Activated naive CD4-positive, alpha-beta T cell treated with anti-CD3 and anti-CD28 coated beads, Interleukin-2, amount 50 U/mL, for 72 hours (primary cell): Measurements from ENCODE around the gene GRIN3B. TPM values are rescaled to one million over a fixed set of nuclear protein-coding genes. Genes with fewer than 3 reads are reported as not detected.

Source experiments
- ATAC-seq, 2 donors: fragments of 150-1000 bp; cut with Tn5 transposase; 2 replicates each; pipeline ENCODE4 v1.10.0; 2021; ENCODE audit warnings: mild to moderate bottlenecking in 2 of 2, moderate library complexity in 2 of 2
- DNase-seq, 2 donors: peaks; one replicate each; pipeline ENCODE4 v3.0.0; 2021 to 2022; ENCODE audit warnings: low spot score in 2 of 2
- H3K27ac Mint-ChIP-seq, 2 donors: one replicate each; pipeline ENCODE4 v1.8.0; 2022; ENCODE audit warnings: mild to moderate bottlenecking in 2 of 2, mixed read lengths in 2 of 2
- H3K36me3 Mint-ChIP-seq, 2 donors: one replicate each; pipeline ENCODE4 v1.8.0; 2022; ENCODE audit warnings: mixed read lengths in 2 of 2
- H3K9me3 Mint-ChIP-seq, 2 donors: one replicate each; pipeline ENCODE4 v1.8.0; 2022; ENCODE audit warnings: mixed read lengths in 2 of 2
- total RNA-seq, 2 donors: library from RNA; stranded (reverse); gene quantifications; one replicate each; pipeline ENCODE4 v1.2.3, GENCODE V29; 2022

GRIN3B gene
- total RNA-seq, 2 donors from 2014 or later, result 0.07 to 0.19 TPM

DNA sequence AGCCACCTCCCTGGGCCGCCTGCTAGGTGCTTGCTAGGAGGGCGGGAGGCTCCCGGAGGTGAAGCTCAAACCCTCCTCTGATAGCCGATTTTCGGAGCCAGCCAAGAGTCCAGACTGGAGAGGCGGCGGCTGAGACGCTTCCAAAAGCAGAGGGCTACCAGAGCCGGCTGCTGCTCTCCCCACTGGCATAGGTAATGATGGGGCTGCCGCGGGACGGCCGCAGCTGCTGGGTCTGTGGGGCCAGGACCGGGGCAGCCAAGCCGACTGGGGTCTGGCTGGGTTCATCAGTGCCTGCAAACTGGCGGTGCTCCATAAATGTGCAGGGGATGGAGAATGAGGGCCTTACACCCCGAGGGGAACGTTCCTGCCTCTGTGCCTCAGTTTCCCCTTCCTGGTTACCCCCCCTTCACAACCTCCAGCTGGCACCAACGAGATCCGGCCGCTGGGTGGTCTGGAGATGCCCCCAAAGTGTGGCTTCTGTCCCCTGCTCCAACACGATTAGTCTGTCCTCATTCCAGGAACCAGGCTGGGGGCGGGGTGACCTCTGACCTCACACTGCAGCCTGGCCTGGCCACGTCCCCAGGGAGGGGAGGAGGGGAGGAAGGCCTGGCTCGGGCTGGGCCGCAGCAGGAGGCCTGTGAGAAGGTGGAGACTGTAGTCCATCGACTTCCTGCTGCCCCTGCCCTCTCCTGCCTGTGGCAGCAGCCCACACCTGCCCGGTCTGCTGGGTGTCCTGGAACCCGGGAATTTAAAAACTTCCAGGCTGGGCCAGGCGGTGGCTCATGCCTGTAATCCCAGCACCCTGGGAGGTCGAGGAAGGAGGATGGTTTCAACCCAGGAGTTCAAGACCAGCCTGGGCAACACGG lies 19.9 kb upstream of the GRIN3B start:
- Mint-ChIP-seq H3K9me3 (no peaks in the 10 kb centered on the region), H3K27ac (no peak overlapping the region), H3K36me3 (peaks cover 5% of the 10 kb centered on the region in 2 donors)
- no peak for DNase-seq
- ATAC-seq, result no peak

DNA sequence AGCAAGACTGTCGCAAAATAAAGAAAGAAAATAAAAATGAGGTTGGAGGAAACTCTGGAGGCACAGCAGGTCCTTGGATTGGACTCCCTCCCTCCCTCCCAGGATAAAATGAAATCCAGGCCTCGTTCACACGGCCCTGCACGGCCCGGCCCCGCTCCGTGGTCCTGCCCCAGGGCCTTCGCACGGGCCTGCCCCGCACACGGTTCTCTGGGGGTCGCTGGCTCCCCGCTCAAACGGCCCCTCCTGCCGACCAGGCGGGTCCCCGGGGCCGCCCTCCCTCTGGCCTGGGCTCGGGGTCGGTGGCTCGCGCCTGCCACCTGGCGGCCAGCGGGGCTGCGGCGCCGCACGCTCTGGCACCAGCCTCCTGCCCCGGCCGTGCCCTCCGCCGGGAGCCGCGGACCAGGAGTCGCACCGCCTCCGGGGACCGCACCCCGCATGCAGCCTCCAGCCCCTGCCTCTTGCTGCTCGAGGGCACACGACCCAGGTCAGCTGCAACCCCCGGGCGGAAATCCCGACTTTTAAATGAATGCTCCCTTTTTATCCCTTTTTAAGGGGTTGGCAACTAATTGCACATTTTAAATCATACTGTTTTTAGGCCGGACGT lies 17.6 kb upstream of the GRIN3B start:
- Mint-ChIP-seq H3K36me3 (peaks cover 5 to 10% of the 10 kb centered on the region in 2 donors), H3K9me3 (no peaks in the 10 kb centered on the region), H3K27ac (no peak overlapping the region)
- peak; percentile 83 to 91 for DNase-seq
- peak; percentile 87 to 89 for ATAC-seq

DNA sequence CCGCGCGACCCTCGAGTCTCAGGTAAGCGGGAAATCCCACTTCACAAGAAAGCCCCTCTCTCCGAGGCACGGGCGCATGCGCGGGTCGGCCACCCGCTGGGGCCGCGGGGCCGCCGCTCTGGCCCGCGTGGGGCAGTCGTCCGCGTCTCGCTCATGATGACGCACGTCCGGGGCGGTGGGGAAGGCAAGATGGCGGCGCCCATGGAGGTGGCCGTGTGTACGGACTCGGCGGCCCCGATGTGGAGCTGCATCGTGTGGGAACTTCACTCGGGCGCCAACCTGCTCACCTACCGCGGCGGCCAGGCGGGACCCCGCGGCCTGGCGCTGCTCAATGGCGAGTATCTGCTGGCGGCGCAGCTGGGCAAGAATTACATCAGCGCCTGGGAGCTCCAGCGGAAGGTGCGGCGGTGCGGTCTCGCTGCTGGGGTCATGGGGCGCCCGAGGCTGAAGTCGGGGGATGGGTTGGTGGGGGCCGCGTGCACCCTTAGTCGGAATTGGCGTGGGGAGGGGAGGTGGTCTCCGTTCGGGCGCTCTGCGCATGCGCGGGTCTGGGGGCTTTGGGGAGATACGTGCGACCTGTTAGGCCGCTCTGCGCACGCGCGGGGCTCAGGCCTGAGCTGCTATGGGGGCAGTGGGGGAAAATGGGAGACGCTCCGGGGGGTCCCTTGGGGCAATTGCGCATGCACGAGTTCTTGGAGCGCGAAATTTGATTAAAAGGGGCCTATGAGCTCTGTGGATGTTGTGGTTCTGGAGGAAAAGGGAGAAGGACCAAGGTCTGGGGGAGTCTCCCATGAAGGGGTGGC lies 15.9 kb upstream of the GRIN3B start, which contains the start of gene WDR18:
WDR18 (plus strand) TSS at position 181 of the 803 bp plus-strand sequence; CDS start at position 190, 9 bp downstream.
- Mint-ChIP-seq H3K27ac (peak within 1 kb of the TSS; percentile 82 to 97), H3K9me3 (no peaks in the 10 kb centered on the region), H3K36me3 (peaks cover 5 to 10% of the 10 kb centered on the region in 2 donors)
- ATAC-seq, result peak; percentile 89 to 93
- DNase-seq, result peak; percentile 90 to 92

DNA sequence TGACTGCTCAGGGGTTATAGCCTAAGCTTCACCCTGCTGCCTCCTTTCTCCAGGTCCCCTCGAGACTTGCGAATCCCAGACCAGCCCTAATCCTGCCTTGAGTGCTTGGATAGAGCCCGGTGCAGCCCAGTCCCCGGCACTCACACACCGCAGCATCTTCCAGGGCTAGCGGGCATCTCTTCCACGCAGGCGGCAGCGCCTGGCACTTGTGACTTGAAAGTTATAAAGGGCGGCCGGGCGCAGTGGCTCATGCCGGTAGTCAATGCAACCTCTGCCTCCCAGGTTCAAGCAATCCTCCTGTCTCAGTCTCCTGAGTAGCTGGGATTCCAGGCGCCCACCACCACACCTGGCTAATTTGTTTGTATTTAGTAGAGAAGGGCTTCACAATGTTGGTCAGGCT lies 14.1 kb upstream of the GRIN3B start:
- no peak for ATAC-seq
- Mint-ChIP-seq H3K27ac (no peak overlapping the region), H3K9me3 (no peaks in the 10 kb centered on the region), H3K36me3 (peaks cover 5 to 10% of the 10 kb centered on the region in 2 donors)
- DNase-seq, result no peak

DNA sequence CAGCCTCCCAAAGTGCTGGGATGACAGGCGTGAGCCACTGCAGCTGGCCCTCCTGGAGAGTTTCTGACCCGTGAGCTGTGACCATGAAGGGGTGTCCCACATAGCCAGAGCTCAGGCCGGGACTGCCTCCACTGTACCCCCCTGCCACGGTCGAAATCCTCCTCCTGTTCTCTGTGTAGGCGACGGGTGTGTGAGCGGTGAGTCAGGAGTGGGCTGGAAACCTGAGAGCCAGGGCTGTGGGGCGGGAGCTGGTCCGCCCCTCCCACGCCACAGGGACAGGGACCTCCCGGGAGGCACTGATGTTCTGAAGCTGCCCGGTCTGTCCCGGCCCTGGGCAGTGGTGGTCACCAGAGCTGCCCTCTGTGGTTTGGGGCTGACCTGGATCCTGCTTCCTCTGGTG lies 12.1 kb upstream of the GRIN3B start:
- no peak for ATAC-seq
- H3K9me3 Mint-ChIP-seq, result no peaks in the 10 kb centered on the region
- peak overlapping the region in 1 of 2 donors; percentile 89 for H3K27ac Mint-ChIP-seq
- DNase-seq, result no peak
- peaks cover 5 to 10% of the 10 kb centered on the region in 2 donors for H3K36me3 Mint-ChIP-seq

DNA sequence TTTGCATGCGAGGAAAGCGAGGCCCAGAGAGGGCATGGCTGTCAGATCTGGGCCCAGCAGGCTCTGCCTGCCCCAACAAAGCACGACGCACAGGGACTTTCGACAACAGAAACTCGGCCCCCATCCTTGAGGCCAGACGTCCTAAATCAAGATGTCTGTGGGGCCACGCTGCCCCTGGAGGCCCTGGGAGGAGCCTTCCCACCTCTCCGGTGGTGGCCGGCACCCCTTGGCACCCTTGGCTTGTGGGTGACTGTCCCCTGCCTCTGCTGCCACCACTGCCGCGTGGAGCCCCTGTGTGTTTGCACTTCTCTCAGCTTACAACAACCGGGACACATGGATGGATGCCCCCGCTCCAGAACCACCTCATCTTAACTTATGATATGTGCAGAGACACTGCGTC lies 11.7 kb upstream of the GRIN3B start:
- H3K36me3 Mint-ChIP-seq, result peaks cover 5 to 10% of the 10 kb centered on the region in 2 donors

DNA sequence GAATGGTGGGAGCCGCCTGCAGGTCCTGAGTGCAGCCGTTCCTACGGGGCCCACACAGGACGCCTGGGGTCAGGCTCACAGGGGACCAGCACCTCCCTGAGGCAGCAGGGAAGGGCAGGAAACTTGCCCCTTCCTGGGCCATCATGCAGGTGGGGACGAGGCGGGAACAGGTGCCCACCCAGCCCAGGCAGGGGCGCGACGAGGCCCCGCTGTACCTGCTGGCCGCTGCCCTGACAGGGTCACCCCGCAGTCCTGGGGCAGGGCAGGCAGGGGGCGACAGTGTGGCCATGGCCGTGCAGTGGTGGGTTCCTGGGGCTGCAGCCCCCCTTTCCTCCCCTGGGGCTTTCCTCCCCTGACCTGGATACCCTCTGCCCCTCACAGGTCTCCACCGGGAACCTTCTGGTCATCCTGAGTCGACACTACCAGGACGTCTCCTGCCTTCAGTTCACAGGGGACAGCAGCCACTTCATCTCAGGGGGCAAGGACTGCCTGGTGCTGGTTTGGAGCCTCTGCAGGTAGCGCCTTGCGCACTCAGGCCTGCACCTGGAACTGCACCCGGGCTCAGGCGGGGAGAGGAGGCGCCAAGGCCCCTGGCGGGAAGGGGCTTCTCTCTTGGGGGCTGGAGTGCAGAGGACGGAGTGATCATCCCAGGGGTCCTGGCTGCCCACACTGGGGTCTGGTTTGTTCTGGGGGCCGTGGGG lies 10.7 kb upstream of the GRIN3B start:
- Mint-ChIP-seq H3K27ac (no peak overlapping the region), H3K9me3 (no peaks in the 10 kb centered on the region), H3K36me3 (peaks cover 0 to 5% of the 10 kb centered on the region in 2 donors)
- ATAC-seq, result no peak
- peak in 1 of 2 donors; percentile 55 for DNase-seq

More for the DNA sequence above, 11.7 kb upstream of the GRIN3B start:
- Mint-ChIP-seq H3K27ac (no peak overlapping the region), H3K9me3 (no peaks in the 10 kb centered on the region)
- ATAC-seq, result no peak
- peak in 1 of 2 donors; percentile 56 for DNase-seq

DNA sequence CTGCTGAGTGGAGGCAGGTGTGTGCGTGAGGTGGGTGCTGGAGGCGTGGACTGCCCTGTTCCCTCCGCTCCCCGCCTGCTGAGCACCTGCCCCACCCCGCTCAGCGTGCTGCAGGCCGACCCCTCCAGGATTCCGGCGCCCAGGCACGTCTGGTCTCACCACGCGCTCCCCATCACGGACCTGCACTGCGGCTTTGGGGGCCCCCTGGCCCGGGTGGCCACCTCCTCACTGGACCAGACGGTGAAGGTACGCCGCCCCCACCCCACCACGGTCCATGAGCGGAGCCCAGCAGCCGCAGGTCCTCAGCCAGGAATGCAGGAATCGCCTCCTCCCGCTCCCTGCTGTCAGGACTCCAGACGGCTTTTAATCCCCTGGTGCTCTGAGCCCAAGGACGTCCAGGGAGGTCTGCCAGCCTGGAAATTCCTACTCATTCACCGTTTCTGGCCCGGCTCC lies 10.1 kb upstream of the GRIN3B start:
- H3K36me3 Mint-ChIP-seq, result peaks cover 0 to 5% of the 10 kb centered on the region in 2 donors
- ATAC-seq (no peak), DNase-seq (peak in 1 of 2 donors; percentile 56)
- no peak overlapping the region for H3K27ac Mint-ChIP-seq
- H3K9me3 Mint-ChIP-seq, result no peaks in the 10 kb centered on the region

DNA sequence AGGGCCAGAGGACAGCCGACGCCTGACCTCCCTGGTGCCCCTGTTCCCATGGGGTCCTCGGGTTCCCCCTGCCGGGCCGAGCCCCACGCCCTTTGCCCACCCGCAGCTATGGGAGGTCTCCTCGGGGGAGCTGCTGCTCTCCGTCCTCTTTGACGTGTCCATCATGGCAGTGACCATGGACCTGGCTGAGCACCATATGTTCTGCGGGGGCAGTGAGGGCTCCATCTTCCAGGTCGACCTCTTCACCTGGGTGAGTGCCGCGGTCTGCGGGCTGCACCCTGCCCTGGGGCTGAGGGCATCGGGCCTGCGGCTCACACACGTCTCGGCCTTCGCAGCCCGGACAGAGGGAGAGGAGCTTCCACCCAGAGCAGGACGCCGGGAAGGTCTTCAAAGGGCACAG lies 9.5 kb upstream of the GRIN3B start:
- H3K36me3 Mint-ChIP-seq, result peaks cover 0 to 5% of the 10 kb centered on the region in 2 donors
- H3K27ac Mint-ChIP-seq, result no peak overlapping the region
- ATAC-seq, result no peak
- H3K9me3 Mint-ChIP-seq, result no peaks in the 10 kb centered on the region
- DNase-seq, result no peak

DNA sequence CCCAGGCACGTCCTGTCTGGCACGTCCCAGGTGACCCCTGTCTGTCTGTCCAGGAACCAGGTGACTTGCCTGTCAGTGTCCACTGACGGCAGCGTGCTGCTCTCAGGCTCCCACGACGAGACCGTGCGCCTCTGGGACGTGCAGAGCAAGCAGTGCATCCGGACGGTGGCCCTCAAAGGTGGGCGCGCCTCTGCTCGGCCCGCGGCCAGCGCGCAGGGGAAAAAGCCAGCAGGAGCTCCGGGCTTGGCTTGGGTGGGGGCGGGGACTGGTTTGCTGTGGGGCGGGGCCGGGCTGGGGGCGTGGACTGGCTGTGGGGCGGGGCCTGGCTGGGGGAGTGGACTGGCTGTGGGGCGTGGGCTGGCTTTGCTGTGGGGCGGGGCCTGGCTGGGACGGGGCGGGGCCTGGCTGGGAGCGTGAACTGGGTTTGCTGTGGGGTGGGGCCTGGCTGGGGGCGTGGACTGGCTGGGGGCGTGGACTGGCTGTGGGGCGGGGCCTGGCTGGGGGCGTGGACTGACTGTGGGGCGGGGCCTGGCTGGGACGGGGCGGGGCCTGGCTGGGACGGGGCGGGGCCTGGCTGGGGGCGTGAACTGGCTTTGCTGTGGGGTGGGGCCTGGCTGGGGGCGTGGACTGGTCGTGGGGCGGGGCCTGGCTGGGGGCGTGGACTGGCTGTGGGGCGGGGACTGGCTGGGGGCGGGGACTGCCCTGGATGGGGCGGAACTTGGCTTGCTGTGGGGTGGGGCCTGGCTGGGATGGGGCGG lies 8.9 kb upstream of the GRIN3B start:
- DNase-seq (peak in 1 of 2 donors; percentile 69), ATAC-seq (peak; percentile 34 to 77)
- Mint-ChIP-seq H3K27ac (no peak overlapping the region), H3K36me3 (peaks cover 0 to 5% of the 10 kb centered on the region in 2 donors), H3K9me3 (no peaks in the 10 kb centered on the region)

DNA sequence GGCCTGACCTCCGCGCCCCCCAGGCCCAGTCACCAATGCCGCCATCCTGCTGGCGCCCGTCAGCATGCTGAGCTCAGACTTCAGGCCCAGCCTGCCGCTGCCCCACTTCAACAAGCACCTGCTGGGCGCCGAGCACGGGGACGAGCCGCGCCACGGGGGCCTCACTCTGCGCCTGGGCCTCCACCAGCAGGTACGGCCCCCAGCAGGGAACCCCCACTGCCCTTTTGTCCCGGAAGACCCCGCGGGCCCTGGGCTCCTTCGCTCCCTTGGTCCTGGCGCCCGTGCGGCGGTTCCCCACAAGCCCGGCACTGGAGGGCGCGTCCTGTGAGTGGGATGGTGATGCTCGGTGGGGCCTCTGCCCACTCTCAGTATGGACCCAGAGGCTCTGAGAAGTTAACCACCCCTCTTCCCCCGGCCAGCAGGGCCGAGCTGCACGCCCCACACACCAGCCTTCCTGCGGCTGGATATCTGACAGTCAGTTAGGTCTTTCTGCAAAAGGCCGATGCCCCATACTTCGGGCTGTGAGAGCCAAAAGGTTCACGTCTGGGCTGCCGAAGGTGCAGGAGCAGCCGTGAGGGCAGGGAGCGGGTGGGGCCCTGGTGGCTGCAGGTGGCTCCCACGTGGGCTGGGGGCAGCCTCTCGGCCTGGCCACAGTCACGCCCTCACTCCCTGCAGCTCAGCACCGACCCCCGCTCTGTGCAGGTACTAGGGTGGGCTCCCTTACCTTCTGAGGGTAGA lies 8.1 kb upstream of the GRIN3B start:
- Mint-ChIP-seq H3K9me3 (no peaks in the 10 kb centered on the region), H3K27ac (no peak overlapping the region), H3K36me3 (no peaks in the 10 kb centered on the region)
- no peak for ATAC-seq
- no peak for DNase-seq

DNA sequence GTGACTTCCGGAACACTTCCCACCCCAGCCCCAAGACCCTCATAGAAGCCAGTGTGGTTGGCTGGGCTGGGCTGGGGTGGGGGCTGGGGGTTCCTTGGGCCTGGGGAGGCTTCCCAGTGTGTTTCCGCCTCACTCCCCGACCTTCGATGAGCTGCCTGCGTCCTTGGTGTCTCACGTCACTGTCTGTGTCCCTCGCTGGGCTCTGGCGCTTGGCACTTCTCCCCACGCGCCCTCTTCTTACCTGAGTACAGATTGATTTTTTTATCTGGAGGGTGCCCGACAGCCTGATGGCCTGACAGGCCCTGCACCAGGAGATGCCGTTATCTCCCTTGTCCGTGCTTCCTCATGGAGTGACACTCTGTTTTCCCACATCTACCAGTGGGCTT lies 7.6 kb upstream of the GRIN3B start:
- DNase-seq (no peak), ATAC-seq (no peak)
- Mint-ChIP-seq H3K27ac (no peak overlapping the region), H3K9me3 (no peaks in the 10 kb centered on the region), H3K36me3 (no peaks in the 10 kb centered on the region)

DNA sequence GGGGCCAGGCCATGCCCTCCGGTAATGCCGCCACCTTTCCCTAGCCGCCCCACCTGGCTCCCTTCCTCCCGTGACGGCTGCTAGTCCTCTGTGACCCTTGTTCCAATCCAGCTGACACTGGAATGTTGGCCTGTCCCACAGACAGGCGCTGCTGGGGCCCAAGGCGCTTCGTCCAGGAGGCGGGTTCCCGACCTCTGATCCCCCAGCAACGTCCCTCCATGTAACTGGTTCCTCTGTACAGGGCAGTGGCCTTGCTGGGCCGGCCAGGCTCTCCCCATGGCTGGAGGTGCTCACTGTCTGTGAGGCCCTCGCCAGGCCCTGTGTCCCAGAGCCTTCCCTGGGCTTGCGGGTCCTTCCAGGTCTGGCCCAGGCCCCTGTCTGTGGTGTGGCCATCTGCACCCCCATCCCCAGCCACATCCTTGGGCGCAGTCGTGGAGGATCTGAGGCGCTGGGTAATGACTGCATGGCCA lies 6.8 kb upstream of the GRIN3B start:
- ATAC-seq, result no peak
- Mint-ChIP-seq H3K9me3 (no peaks in the 10 kb centered on the region), H3K36me3 (no peaks in the 10 kb centered on the region), H3K27ac (no peak overlapping the region)
- no peak for DNase-seq

DNA sequence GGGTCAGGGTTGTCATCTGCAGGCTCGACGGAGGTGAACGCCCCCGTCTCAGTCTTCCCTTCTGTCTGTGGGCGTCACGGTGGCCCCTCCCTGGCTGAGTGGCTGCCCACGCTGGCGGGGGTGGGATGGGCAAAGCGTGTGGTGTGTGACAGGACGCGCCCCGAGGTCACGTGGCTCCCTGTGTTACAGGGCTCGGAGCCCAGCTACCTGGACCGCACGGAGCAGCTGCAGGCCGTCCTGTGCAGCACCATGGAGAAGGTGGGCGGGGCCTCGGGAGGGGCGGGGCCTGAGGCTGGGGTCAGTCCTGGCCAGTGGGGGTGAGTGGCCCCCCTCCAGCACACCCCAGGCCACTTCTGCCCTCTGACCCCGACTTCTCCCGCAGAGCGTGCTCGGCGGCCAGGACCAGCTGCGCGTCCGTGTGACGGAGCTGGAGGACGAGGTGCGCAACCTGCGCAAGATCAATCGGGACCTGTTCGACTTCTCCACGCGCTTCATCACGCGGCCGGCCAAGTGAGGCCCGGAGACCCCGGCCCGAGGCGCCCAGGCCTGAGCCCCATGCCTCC lies 6.3 kb upstream of the GRIN3B start:
- no peaks in the 10 kb centered on the region for H3K36me3 Mint-ChIP-seq
- no peak overlapping the region for H3K27ac Mint-ChIP-seq
- no peaks in the 10 kb centered on the region for H3K9me3 Mint-ChIP-seq
- ATAC-seq, result no peak
- DNase-seq, result no peak

DNA sequence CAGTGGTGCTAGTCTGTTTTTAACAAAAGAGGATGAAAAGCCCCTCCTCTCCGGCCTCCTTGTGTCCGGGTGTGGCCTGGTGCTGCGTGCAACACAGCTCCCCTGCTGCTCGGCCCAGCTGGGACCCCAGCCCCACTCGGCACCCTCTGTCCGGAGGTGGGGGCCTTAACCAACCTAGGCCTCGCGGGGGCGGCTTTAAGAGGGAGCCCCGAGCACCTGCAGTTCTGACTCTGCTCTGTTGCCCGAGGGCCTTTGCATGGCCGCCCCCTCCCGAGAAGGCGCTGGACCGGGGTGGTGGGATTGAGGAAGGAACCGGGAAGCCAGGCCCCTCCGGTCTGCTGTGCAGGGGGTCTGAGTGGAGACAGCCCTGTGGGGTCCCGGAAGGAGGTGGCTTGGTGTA lies 5.7 kb upstream of the GRIN3B start:
- DNase-seq (no peak), ATAC-seq (no peak)
- Mint-ChIP-seq H3K36me3 (no peaks in the 10 kb centered on the region), H3K9me3 (no peaks in the 10 kb centered on the region), H3K27ac (no peak overlapping the region)
